Left lung (tissue), 10 donors: Measurements from ENCODE around the gene POPDC3. TPM values are rescaled to one million over a fixed set of nuclear protein-coding genes. Genes with fewer than 3 reads are reported as not detected.
"Not testable (repeated sequence)": the region's sequence is repeated elsewhere in the genome, so short reads cannot be mapped to it uniquely, and the experiment has no call there.

ENCODE experiments used
- ATAC-seq: fragments of 200-7000 bp; cut with Tn5 transposase; one replicate; pipeline ENCODE4 v1.9.1; 2020; ENCODE audit warnings: moderate library complexity
- DNase-seq, 4 donors: peaks; one replicate each; pipeline ENCODE4 v3.0.0-alpha.2; 2013 to 2020
- H3K27ac ChIP-seq, 2 donors: fragments of 200-600 bp; sonication (generic) in 1 of 2; one replicate each; pipeline versions ENCODE4 v1.5.0 to v1.8.0; 2020 to 2021
- H3K27me3 ChIP-seq, 2 donors: fragments of 200-600 bp; sonication (generic) in 1 of 2; one replicate each; pipeline versions ENCODE4 v1.5.0 to v1.8.0; 2020 to 2021
- H3K36me3 ChIP-seq, 2 donors: fragments of 200-600 bp; sonication (generic) in 1 of 2; one replicate each; pipeline versions ENCODE4 v1.5.0 to v1.8.0; 2020 to 2021
- H3K4me1 ChIP-seq, 2 donors: fragments of 200-600 bp; one replicate each; pipeline ENCODE4 v1.8.0; 2021
- H3K4me3 ChIP-seq, 2 donors: fragments of 200-600 bp; sonication (generic) in 1 of 2; one replicate each; pipeline versions ENCODE4 v1.5.0 to v1.8.0; 2020 to 2021; ENCODE audit warnings: mild to moderate bottlenecking in 1 of 2
- H3K9me3 ChIP-seq, 2 donors: fragments of 200-600 bp; sonication (generic) in 1 of 2; one replicate each; pipeline versions ENCODE4 v1.5.0 to v1.8.0; 2020 to 2021
- intact Hi-C, 2 donors: fragments of 100-400 bp; cut with DNase I; formaldehyde crosslinking; loops; one replicate each; pipeline versions ENCODE4 v1.11.2 to v1.14.2; 2022
- polyA plus RNA-seq, 6 donors: library from polyadenylated mRNA; unstranded; fragments of 120-200 nt; gene quantifications; one replicate each; pipeline ENCODE4 v1.2.1, GENCODE V29; 2013; ENCODE audit not compliant: insufficient read length in 6 of 6
- total RNA-seq, 2 donors: library from RNA; stranded (reverse); fragmentation: NEBNext Ultra II Directional; extraction: Animal tissue kit (Norgen Biotek cat#: 25700); gene quantifications; one replicate each; pipeline ENCODE4 v1.2.1, GENCODE V29; 2021
- TF ChIP-seq, protein P1 (sequence below), 2 donors: fragments of 200-600 bp; sonication (generic) in 1 of 2; IDR thresholded peaks; one replicate each; pipeline versions ENCODE4 v1.5.0 to v1.8.0; 2021; ENCODE audit warnings: antibody characterized with exemption in 2 of 2
- donor health status: DM: no; HTN: yes; CAD: no.
- donor health status: DM: no; HTN: no; CAD: no.

Gene POPDC3
- total and polyA plus RNA-seq, 8 donors = 0.41 to 1.1 (median 0.90) TPM

DNA sequence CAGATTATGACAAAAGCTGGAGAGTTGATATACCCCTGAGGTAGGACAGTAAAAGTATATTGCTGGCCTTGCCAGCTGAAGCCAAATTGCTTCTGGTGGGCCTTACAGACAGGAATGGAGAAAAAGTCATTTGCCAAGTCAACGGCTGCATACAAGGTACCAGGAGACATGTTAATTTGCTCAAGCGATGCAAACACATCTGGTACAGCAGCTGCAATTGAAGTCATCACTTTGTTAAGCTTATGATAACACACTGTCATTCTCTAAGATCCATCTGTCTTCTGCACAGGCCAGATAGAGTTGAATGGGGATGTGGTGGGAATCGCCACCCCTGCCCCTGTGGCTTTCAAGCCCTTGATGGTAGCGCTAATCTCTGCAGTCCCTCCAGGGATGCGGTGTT lies 40.4 kb upstream of the POPDC3 start:
- H3K27me3 ChIP-seq = no peaks in the 10 kb centered on the region
- no peaks in the 10 kb centered on the region for H3K9me3 ChIP-seq
- H3K36me3 ChIP-seq = no peaks in the 10 kb centered on the region
- no peak for DNase-seq
- no peak overlapping the region for H3K4me3 ChIP-seq
- intact Hi-C loops = no loop called here
- no peaks in the 10 kb centered on the region for H3K4me1 ChIP-seq
- ATAC-seq = no peak
- H3K27ac ChIP-seq = no peak overlapping the region
- TF ChIP-seq, protein P1, sequence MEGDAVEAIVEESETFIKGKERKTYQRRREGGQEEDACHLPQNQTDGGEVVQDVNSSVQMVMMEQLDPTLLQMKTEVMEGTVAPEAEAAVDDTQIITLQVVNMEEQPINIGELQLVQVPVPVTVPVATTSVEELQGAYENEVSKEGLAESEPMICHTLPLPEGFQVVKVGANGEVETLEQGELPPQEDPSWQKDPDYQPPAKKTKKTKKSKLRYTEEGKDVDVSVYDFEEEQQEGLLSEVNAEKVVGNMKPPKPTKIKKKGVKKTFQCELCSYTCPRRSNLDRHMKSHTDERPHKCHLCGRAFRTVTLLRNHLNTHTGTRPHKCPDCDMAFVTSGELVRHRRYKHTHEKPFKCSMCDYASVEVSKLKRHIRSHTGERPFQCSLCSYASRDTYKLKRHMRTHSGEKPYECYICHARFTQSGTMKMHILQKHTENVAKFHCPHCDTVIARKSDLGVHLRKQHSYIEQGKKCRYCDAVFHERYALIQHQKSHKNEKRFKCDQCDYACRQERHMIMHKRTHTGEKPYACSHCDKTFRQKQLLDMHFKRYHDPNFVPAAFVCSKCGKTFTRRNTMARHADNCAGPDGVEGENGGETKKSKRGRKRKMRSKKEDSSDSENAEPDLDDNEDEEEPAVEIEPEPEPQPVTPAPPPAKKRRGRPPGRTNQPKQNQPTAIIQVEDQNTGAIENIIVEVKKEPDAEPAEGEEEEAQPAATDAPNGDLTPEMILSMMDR (IDR thresholded peaks at IDR 0.05) = no peak

GRCh38 chr6:105219218-105219617 lies 39.4 kb upstream of the POPDC3 start:
- H3K9me3 ChIP-seq, intact Hi-C loops, DNase-seq, ATAC-seq, H3K4me3 ChIP-seq, H3K4me1 ChIP-seq, H3K27me3 ChIP-seq, H3K36me3 ChIP-seq, H3K27ac ChIP-seq: not testable (repeated sequence)

DNA sequence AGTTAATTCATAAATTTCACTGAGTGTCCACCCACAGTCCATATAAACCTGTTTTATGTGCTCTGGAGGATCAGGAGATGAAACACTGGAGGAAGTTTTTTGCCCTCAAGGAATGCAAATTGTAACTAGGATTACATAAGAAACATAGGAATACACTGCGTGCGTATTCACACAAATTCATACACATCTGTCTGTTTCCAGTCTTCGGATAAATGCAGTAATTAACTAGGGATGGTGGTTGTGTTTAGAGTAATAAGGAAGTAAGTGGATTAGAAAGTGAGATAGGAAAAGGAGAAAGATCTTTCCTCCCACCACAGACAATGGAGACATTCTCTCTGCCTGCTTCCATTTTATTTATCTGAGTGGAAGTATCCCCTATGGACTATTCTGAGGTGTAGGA lies 35.7 kb upstream of the POPDC3 start:
- H3K9me3 ChIP-seq = no peaks in the 10 kb centered on the region
- no peaks in the 10 kb centered on the region for H3K4me1 ChIP-seq
- TF ChIP-seq, protein P1 (IDR thresholded peaks at IDR 0.05) = no peak
- no peak overlapping the region for H3K27ac ChIP-seq
- intact Hi-C loops = no loop called here
- DNase-seq (no peak), ATAC-seq (no peak)
- no peaks in the 10 kb centered on the region for H3K36me3 ChIP-seq
- no peaks in the 10 kb centered on the region for H3K27me3 ChIP-seq
- no peak overlapping the region for H3K4me3 ChIP-seq

GRCh38 chr6:105214668-105215067 lies 34.9 kb upstream of the POPDC3 start:
- DNase-seq (no peak), ATAC-seq (no peak)
- intact Hi-C loops = no loop called here
- Histone ChIP-seq H3K9me3 (no peaks in the 10 kb centered on the region), H3K4me3 (no peak overlapping the region), H3K27ac (no peak overlapping the region), H3K36me3 (no peaks in the 10 kb centered on the region), H3K27me3 (no peaks in the 10 kb centered on the region), H3K4me1 (no peaks in the 10 kb centered on the region)
- TF ChIP-seq, protein P1 (IDR thresholded peaks at IDR 0.05) = no peak

DNA sequence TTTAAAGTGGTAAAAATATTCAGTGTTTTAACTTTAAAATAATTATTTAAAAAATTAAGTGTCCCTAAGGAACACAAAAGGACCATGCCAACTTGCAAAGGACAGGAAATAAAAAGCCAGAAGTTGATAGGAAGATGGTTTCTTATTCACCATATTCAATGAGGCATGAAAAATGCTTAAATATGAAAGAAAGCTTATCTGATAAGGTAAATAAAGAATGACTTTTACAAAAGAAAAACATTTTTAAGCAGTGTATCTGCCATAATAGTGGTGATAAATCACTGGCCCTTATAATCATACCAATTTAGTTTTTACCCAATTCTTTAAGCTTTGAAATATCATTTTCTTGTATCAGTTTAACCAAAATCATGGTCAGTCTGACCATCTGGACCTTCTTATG lies 33.5 kb upstream of the POPDC3 start:
- no peak for ATAC-seq
- TF ChIP-seq, protein P1 (IDR thresholded peaks at IDR 0.05) = no peak
- no peaks in the 10 kb centered on the region for H3K9me3 ChIP-seq
- H3K4me3 ChIP-seq = no peak overlapping the region
- DNase-seq = no peak
- H3K27me3 ChIP-seq = no peaks in the 10 kb centered on the region
- no peaks in the 10 kb centered on the region for H3K4me1 ChIP-seq
- intact Hi-C loops = no loop called here
- H3K27ac ChIP-seq = no peak overlapping the region
- no peaks in the 10 kb centered on the region for H3K36me3 ChIP-seq

DNA sequence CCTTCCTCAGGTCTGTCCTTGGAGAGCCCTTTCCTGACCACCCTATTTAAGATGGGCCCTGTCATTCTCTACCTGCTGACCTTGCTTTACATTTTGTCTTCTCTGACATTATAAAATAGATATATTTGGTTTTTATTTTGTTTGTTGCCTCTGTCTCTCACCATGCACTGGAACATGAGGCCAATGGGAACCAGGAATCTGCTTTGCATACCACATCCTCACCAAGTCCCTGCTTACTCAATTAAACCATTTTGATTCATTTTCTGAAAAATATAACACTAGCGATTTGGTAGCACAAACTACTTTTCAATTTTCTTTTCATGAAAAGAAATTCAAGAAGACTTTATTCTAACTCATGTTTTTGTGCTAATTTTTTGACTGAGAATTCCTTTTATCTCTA lies 32.8 kb upstream of the POPDC3 start:
- intact Hi-C loops = no loop called here
- Histone ChIP-seq H3K36me3 (no peaks in the 10 kb centered on the region), H3K9me3 (no peaks in the 10 kb centered on the region), H3K4me1 (no peaks in the 10 kb centered on the region), H3K27me3 (no peaks in the 10 kb centered on the region), H3K4me3 (no peak overlapping the region), H3K27ac (no peak overlapping the region)
- DNase-seq = no peak
- no peak for ATAC-seq
- TF ChIP-seq, protein P1 (IDR thresholded peaks at IDR 0.05) = no peak
